K562 (cell line): Measurements from ENCODE around the gene ARL14. TPM values are rescaled to one million over a fixed set of nuclear protein-coding genes. Genes with fewer than 3 reads are reported as not detected.

Experiments used
- ATAC-seq: fragments of 200-7000 bp; cut with Tn5 transposase; 3 replicates; pipeline ENCODE4 v1.9.1; 2020; ENCODE audit warnings: moderate library complexity
- BruUV-seq: library from RNA; stranded (reverse); fragments of 400-500 nt; replicated peaks from 2 replicates; lab custom pipeline; 2021; lab: Mats Ljungman, UMichigan
- CTCF ChIA-PET: fragments of 300-600 bp; formaldehyde crosslinking; extraction: SDS; loops from one replicate; lab custom pipeline; 2021; ENCODE audit warnings: low intra/inter-chr PET ratio; lab: Yijun Ruan, JAX
- POLR2A ChIA-PET: fragments of 300-600, 350-650 bp; sonication (Branson Sonifier 250); formaldehyde crosslinking; extraction: SDS; loops from one replicate; lab custom pipeline; 2021; ENCODE audit warnings: antibody characterized with exemption, inconsistent platforms; lab: Yijun Ruan, JAX
- DNase-seq, 4 experiments: peaks; one replicate each; pipeline versions ENCODE4 v3.0.0 to v3.0.0-alpha.2; 2011 to 2018; ENCODE audit warnings: low spot score in 3 of 4, mixed read lengths in 3 of 4; ENCODE audit errors: extremely low read depth in 1 of 4
- FAIRE-seq: peaks from 2 replicates; lab custom pipeline; 2011; peaks lifted over from hg19 to GRCh38; lab: Jason Lieb, UNC
- H2AFZ ChIP-seq: 2 replicates; pipeline ENCODE4 v1.6.0; 2011; ENCODE audit warnings: low read depth, low read length, control low read depth, inconsistent platforms
- H3K27ac ChIP-seq: fragments of 200-600 bp; 3 replicates; pipeline ENCODE4 v1.8.0; 2011; ENCODE audit warnings: low read depth, mild to moderate bottlenecking, control low read depth, inconsistent platforms, low read length, moderate library complexity, mixed read lengths; ENCODE audit errors: extremely low read depth
- H3K27me3 ChIP-seq, 2 experiments: fragments of 300-600 bp in 1 of 2; 2 replicates in 1 of 2; 3 replicates in 1 of 2; pipeline versions ENCODE4 v1.6.0 to v1.8.0; 2011; ENCODE audit warnings: inconsistent platforms in 2 of 2, low read length in 2 of 2, mild to moderate bottlenecking in 1 of 2, mixed read lengths in 1 of 2, moderate library complexity in 1 of 2; ENCODE audit not compliant: control insufficient read depth in 2 of 2, insufficient read depth in 2 of 2
- H3K36me3 ChIP-seq: fragments of 300-600 bp; 3 replicates; pipeline ENCODE4 v1.8.0; 2011; ENCODE audit warnings: mild to moderate bottlenecking, low read length, inconsistent platforms; ENCODE audit not compliant: control insufficient read depth, insufficient read depth
- H3K4me1 ChIP-seq, 2 experiments: fragments of 200-600 bp in 1 of 2; replicated peaks in 1 of 2; 2 replicates in 1 of 2; 3 replicates in 1 of 2; pipeline versions ENCODE4 v1.5.1 to v1.8.0; 2011; ENCODE audit warnings: inconsistent platforms in 2 of 2, low read length in 2 of 2, mild to moderate bottlenecking in 1 of 2, mixed read lengths in 1 of 2, moderate library complexity in 1 of 2; ENCODE audit not compliant: control insufficient read depth in 2 of 2, insufficient read depth in 2 of 2
- H3K4me2 ChIP-seq: 2 replicates; pipeline ENCODE4 v1.6.1; 2011; ENCODE audit warnings: low read length, control low read depth, inconsistent platforms, mixed read lengths; ENCODE audit not compliant: insufficient read depth
- H3K4me3 ChIP-seq: fragments of 200-600 bp; sonication (generic), shearing (Covaris generic); 2 replicates; pipeline ENCODE4 v1.5.1; 2016; ENCODE audit warnings: control low read depth, inconsistent platforms
- H3K79me2 ChIP-seq: fragments of 200-600 bp; 3 replicates; pipeline ENCODE4 v1.8.0; 2011; ENCODE audit warnings: low read length, inconsistent platforms; ENCODE audit not compliant: control insufficient read depth, insufficient read depth
- H3K9ac ChIP-seq, 2 experiments: 2 replicates each; pipeline versions ENCODE4 v1.6.0 to v1.6.1; 2011; ENCODE audit warnings: low read depth in 2 of 2, low read length in 2 of 2, control low read depth in 1 of 2, inconsistent platforms in 1 of 2, mild to moderate bottlenecking in 1 of 2, mixed read lengths in 1 of 2; ENCODE audit not compliant: insufficient read depth in 1 of 2
- H3K9me1 ChIP-seq: one replicate; pipeline ENCODE4 v1.6.0; 2011; ENCODE audit warnings: inconsistent platforms, mild to moderate bottlenecking, low read length, moderate library complexity; ENCODE audit not compliant: control insufficient read depth, insufficient read depth
- H3K9me3 ChIP-seq: replicated peaks from 2 replicates; pipeline ENCODE4 v1.5.1; 2011; ENCODE audit warnings: low read depth, low read length, inconsistent platforms; ENCODE audit not compliant: control insufficient read depth, insufficient read depth
- H4K20me1 ChIP-seq: replicated peaks from 2 replicates; pipeline ENCODE4 v1.6.1; 2011; ENCODE audit warnings: low read length, inconsistent platforms, mixed read lengths; ENCODE audit not compliant: control insufficient read depth, insufficient read depth
- ETS1 ChIP-seq: conservative IDR thresholded peaks from 2 replicates; pipeline ENCODE4 v1.6.1; 2011; ENCODE audit warnings: low read depth, mild to moderate bottlenecking, low read length; ENCODE audit not compliant: control insufficient read depth
- MEIS2 ChIP-seq: fragments of 450-650 bp; IDR thresholded peaks from 2 replicates; pipeline ENCODE4 v1.6.1; 2014; ENCODE audit warnings: mild to moderate bottlenecking; ENCODE audit not compliant: partially characterized antibody
- NFATC3 ChIP-seq: fragments of 450-650 bp; IDR thresholded peaks from 2 replicates; pipeline ENCODE4 v1.6.1; 2017; ENCODE audit warnings: mild to moderate bottlenecking
- ZNF175 ChIP-seq: fragments of 200-800 bp; sonication (Bioruptor generic); IDR thresholded peaks from 2 replicates; pipeline ENCODE4 v1.6.1; 2016; ENCODE audit warnings: low read depth, mild to moderate bottlenecking, missing genetic modification characterization, missing compliant biosample characterization
- ZZZ3 ChIP-seq: fragments of 450-650 bp; IDR thresholded peaks from 2 replicates; pipeline ENCODE4 v1.6.1; 2016; ENCODE audit warnings: antibody characterized with exemption, mild to moderate bottlenecking, moderate library complexity
- WGBS: fragments of 100-300 bp; shearing (Covaris generic); methylation state at CpG from one replicate; pipeline ENCODE4 v1.1.6; 2016; ENCODE audit warnings: low coverage, mixed read lengths; ENCODE audit not compliant: insufficient coverage; ENCODE audit errors: missing lambda C conversion rate; 5-methylcytosine and 5-hydroxymethylcytosine counted together
- in situ Hi-C: fragments of 300-500 bp; cut with MboI; formaldehyde crosslinking; loops from 4 replicates; pipeline ENCODE4 v1.15.0; 2018; ENCODE audit warnings: inconsistent platforms, mixed read lengths
- intact Hi-C: fragments of 100-400 bp; cut with micrococcal nuclease; formaldehyde crosslinking; loops from 2 replicates; pipeline ENCODE4 v1.14.2; 2022
- polyA plus RNA-seq, 8 experiments: library from polyadenylated mRNA; depleted of rRNA in 4 of 8; stranded (reverse) in 5 of 8; unstranded in 3 of 8; fragments of >200 nt; fragmentation: Nextera tagmentation in 2 of 8; fragmentation: Illumina TruSeq in 1 of 8; extraction: Ambion mirVana in 2 of 8; extraction: Trizol in 1 of 8; gene quantifications; 2 replicates each; pipeline versions ENCODE4 v1.2.1 to v1.2.3, GENCODE V29; 2011 to 2014; ENCODE audit warnings: inconsistent platforms in 1 of 8, missing spikeins in 1 of 8
- total RNA-seq, 7 experiments: library from RNA; depleted of rRNA in 6 of 7; stranded (reverse); fragments of >200 nt in 6 of 7; fragmentation: Illumina TruSeq in 2 of 7; extraction: Trizol in 2 of 7; gene quantifications; 2 replicates each; pipeline versions ENCODE4 v1.2.1 to v1.2.3, GENCODE V29; 2011 to 2021; ENCODE audit warnings: low replicate concordance in 1 of 7
- TF ChIP-seq, protein P1 (sequence below), 2 experiments: IDR thresholded peaks in 1 of 2; conservative IDR thresholded peaks in 1 of 2; 2 replicates each; pipeline ENCODE4 v1.6.1; 2016; ENCODE audit warnings: low read depth in 2 of 2, mild to moderate bottlenecking in 1 of 2, missing compliant biosample characterization in 1 of 2, missing genetic modification characterization in 1 of 2, moderate library complexity in 1 of 2
- TF ChIP-seq, protein P2 (sequence below): sonication (generic); IDR thresholded peaks from 2 replicates; pipeline ENCODE4 v1.6.1; 2016

Gene ARL14
- total and polyA plus RNA-seq, 9 of the 15 experiments (the other 6 are each of a cell fraction or from before 2014, with no cell fraction given), result not detected

- Histone ChIP-seq H2AFZ (no peak overlapping the region), H3K27ac (no peak overlapping the region), H3K36me3 (no peaks in the 10 kb centered on the region), H3K4me3 (no peak overlapping the region), H3K79me2 (no peaks in the 10 kb centered on the region), H3K9me1 (no peaks in the 10 kb centered on the region), H3K9ac (no peak overlapping the region), H3K4me1 (no peaks in the 10 kb centered on the region), H3K9me3 (no peaks in the 10 kb centered on the region), H4K20me1 (no peaks in the 10 kb centered on the region; the same call in 1 of the 2 replicates), H3K4me2 (no peak overlapping the region), H3K27me3 (no peaks in the 10 kb centered on the region; a peak in 1 of 5 replicates)
- no peak; the same call in 2 of the 3 replicates for ATAC-seq
- WGBS, result 14% methylated on average over 2 of the region's 2 CpGs
- DNase-seq, result no peak
- FAIRE-seq, result no peak
- POLR2A ChIA-PET, result no interaction called here
- in situ Hi-C loops, result no loop called here
- peak; percentile 32 for TF ChIP-seq MEIS2
- peak; percentile 41; the same call in 1 of the 2 replicates for TF ChIP-seq ZNF175 (CRISPR knock-in tag)
- TF ChIP-seq, protein P1, sequence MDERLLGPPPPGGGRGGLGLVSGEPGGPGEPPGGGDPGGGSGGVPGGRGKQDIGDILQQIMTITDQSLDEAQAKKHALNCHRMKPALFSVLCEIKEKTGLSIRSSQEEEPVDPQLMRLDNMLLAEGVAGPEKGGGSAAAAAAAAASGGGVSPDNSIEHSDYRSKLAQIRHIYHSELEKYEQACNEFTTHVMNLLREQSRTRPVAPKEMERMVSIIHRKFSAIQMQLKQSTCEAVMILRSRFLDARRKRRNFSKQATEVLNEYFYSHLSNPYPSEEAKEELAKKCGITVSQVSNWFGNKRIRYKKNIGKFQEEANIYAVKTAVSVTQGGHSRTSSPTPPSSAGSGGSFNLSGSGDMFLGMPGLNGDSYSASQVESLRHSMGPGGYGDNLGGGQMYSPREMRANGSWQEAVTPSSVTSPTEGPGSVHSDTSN (CRISPR knock-in tag; IDR thresholded peaks at IDR 0.05; ENCODE audit: low read depth), result no peak
- TF ChIP-seq, protein P1 (tag; conservative IDR thresholded peaks at IDR 0.05; ENCODE audit: low read depth), result peak; percentile 73
- TF ChIP-seq NFATC3, result no peak
- TF ChIP-seq, protein P2, sequence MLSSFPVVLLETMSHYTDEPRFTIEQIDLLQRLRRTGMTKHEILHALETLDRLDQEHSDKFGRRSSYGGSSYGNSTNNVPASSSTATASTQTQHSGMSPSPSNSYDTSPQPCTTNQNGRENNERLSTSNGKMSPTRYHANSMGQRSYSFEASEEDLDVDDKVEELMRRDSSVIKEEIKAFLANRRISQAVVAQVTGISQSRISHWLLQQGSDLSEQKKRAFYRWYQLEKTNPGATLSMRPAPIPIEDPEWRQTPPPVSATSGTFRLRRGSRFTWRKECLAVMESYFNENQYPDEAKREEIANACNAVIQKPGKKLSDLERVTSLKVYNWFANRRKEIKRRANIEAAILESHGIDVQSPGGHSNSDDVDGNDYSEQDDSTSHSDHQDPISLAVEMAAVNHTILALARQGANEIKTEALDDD, result peak; percentile 57; the same call in 1 of the 2 replicates
- TF ChIP-seq ETS1, result no peak
- no peak for TF ChIP-seq ZZZ3
- intact Hi-C loops, result loop anchor here (5.0 kb wide), 1 partner anchor 301 kb away; no protein-coding TSS in a partner anchor
- CTCF ChIA-PET, result no interaction called here
- no TSS peak for BruUV-seq
These were observed 35.2 kb upstream of the ARL14 start for GRCh38 chr3:160641665-160642309.
